RKO (cell line): ENCODE data around the gene KRTAP20-4.

Source experiments
- DNase-seq: peaks from one replicate; pipeline ENCODE4 v3.0.0-alpha.2; 2016; ENCODE audit warnings: low spot score

The KRTAP20-4 gene

GRCh38 chr21:30620522-30620921 lies at the start of gene KRTAP20-4:
KRTAP20-4 (plus strand) TSS chr21:30620627.
- no peak for DNase-seq

GRCh38 chr21:30577766-30578165 lies 42.7 kb upstream of the KRTAP20-4 start:
- DNase-seq = peak; percentile 8

GRCh38 chr21:30579346-30579745 lies 41.1 kb upstream of the KRTAP20-4 start:
- no peak for DNase-seq

- DNase-seq = no peak
Observed at GRCh38 chr21:30580132-30580531, 40.3 kb upstream of the KRTAP20-4 start.

GRCh38 chr21:30582870-30583269 lies 37.6 kb upstream of the KRTAP20-4 start:
- no peak for DNase-seq

- no peak for DNase-seq
Observed at GRCh38 chr21:30590297-30590696, 30.1 kb upstream of the KRTAP20-4 start, which contains the start of gene KRTAP22-2. KRTAP22-2 (minus strand) TSS chr21:30590397.

GRCh38 chr21:30592140-30592539 lies 28.3 kb upstream of the KRTAP20-4 start, which contains the start of gene KRTAP6-3:
KRTAP6-3 (plus strand) TSS chr21:30592440; CDS start chr21:30592446, 6 bp downstream.
- DNase-seq = no peak

GRCh38 chr21:30598802-30599201 lies 21.6 kb upstream of the KRTAP20-4 start, which contains the start of gene KRTAP6-2:
KRTAP6-2 (minus strand) TSS chr21:30598902; CDS start chr21:30598874, 28 bp downstream.
- DNase-seq = no peak

GRCh38 chr21:30600787-30601186 lies 19.6 kb upstream of the KRTAP20-4 start, which contains the start of gene KRTAP22-1:
KRTAP22-1 (plus strand) TSS chr21:30601087.
- no peak for DNase-seq

GRCh38 chr21:30605968-30606367 lies 14.5 kb upstream of the KRTAP20-4 start:
- DNase-seq = peak; percentile 1

GRCh38 chr21:30612132-30612531 lies 8.3 kb upstream of the KRTAP20-4 start:
- no peak for DNase-seq

GRCh38 chr21:30613836-30614235 lies 6.6 kb upstream of the KRTAP20-4 start, which contains the start of gene KRTAP6-1:
KRTAP6-1 (minus strand) TSS chr21:30613930; CDS start chr21:30613904, 26 bp downstream.
- DNase-seq = no peak

- DNase-seq = no peak
Observed at GRCh38 chr21:30615199-30615598, 5.2 kb upstream of the KRTAP20-4 start.

GRCh38 chr21:30616125-30616524 lies 4.3 kb upstream of the KRTAP20-4 start, which contains the start of gene KRTAP20-1:
KRTAP20-1 (plus strand) TSS chr21:30616425; CDS start chr21:30616455, 30 bp downstream.
- DNase-seq = no peak

- DNase-seq = no peak
Observed at GRCh38 chr21:30620080-30620479, 347 bp upstream of the KRTAP20-4 start.

GRCh38 chr21:30623362-30623761 lies 2.9 kb downstream of the KRTAP20-4 start:
- DNase-seq = no peak

GRCh38 chr21:30625449-30626165 lies 5.2 kb downstream of the KRTAP20-4 start:
- DNase-seq = no peak

GRCh38 chr21:30628109-30628508 lies 7.7 kb downstream of the KRTAP20-4 start:
- DNase-seq = no peak

GRCh38 chr21:30629200-30629599 lies 8.8 kb downstream of the KRTAP20-4 start:
- no peak for DNase-seq

- DNase-seq = no peak
Observed at GRCh38 chr21:30634906-30635305, 14.5 kb downstream of the KRTAP20-4 start, which contains the start of gene KRTAP20-2. KRTAP20-2 (plus strand) TSS chr21:30635206; CDS start chr21:30635264, 58 bp downstream.

- no peak for DNase-seq
Observed at GRCh38 chr21:30638686-30639085, 18.3 kb downstream of the KRTAP20-4 start.

- no peak for DNase-seq
Observed at GRCh38 chr21:30642564-30642963, 22.1 kb downstream of the KRTAP20-4 start, which contains the start of gene KRTAP20-3. KRTAP20-3 (plus strand) TSS chr21:30642864.

- no peak for DNase-seq
Observed at GRCh38 chr21:30646904-30647414, 26.5 kb downstream of the KRTAP20-4 start.
